HepG2 (cell line): ENCODE results near the gene OIT3. TPM values are rescaled to one million over a fixed set of nuclear protein-coding genes. Genes with fewer than 3 reads are reported as not detected.

ENCODE experiments used
- ATAC-seq: fragments of 200-7000 bp; cut with Tn5 transposase; 3 replicates; pipeline ENCODE4 v1.9.1; 2020; ENCODE audit warnings: mild to moderate bottlenecking, moderate library complexity
- Bru-seq: library from RNA; stranded (reverse); fragments of 400-500 nt; gene quantifications from one replicate; lab custom pipeline; 2021; lab: Mats Ljungman, UMichigan
- BruChase-seq, 2 experiments: library from RNA; stranded (reverse); fragments of 400-500 nt; gene quantifications; one replicate each; lab custom pipeline; 2021; lab: Mats Ljungman, UMichigan
- BruUV-seq: library from RNA; stranded (reverse); fragments of 400-500 nt; replicated peaks from 2 replicates; lab custom pipeline; 2021; lab: Mats Ljungman, UMichigan
- CTCF ChIA-PET: fragments of 300-600 bp; formaldehyde crosslinking; extraction: SDS; loops from one replicate; lab custom pipeline; 2021; ENCODE audit warnings: low total read pairs, inconsistent platforms, low intra/inter-chr PET ratio; lab: Yijun Ruan, JAX
- POLR2A ChIA-PET: fragments of 350-600 bp; sonication (Branson Sonifier 250); formaldehyde crosslinking; loops from one replicate; lab custom pipeline; 2020; ENCODE audit warnings: antibody characterized with exemption, inconsistent platforms; lab: Yijun Ruan, JAX
- DNase-seq: peaks from one replicate; pipeline ENCODE4 v3.0.0-alpha.2; 2015; ENCODE audit warnings: low spot score
- FAIRE-seq: peaks from 3 replicates; lab custom pipeline; 2011; peaks lifted over from hg19 to GRCh38; lab: Jason Lieb, UNC
- H2AFZ ChIP-seq: one replicate; pipeline ENCODE4 v1.6.1; 2011; ENCODE audit warnings: low read length, inconsistent platforms
- H3K27ac ChIP-seq: fragments of 300-600 bp; 3 replicates; pipeline ENCODE4 v1.8.0; 2011; ENCODE audit warnings: mixed run types, mild to moderate bottlenecking, mixed read lengths, low read length, inconsistent platforms; ENCODE audit not compliant: insufficient read depth; ENCODE audit errors: extremely low read length
- H3K27me3 ChIP-seq, 2 experiments: fragments of 200-600 bp in 1 of 2; 2 replicates in 1 of 2; 3 replicates in 1 of 2; pipeline versions ENCODE4 v1.6.0 to v1.8.0; 2011; ENCODE audit warnings: low read length in 2 of 2, mild to moderate bottlenecking in 2 of 2, moderate library complexity in 2 of 2, inconsistent platforms in 1 of 2; ENCODE audit not compliant: insufficient read depth in 2 of 2, control insufficient read depth in 1 of 2
- H3K36me3 ChIP-seq, 2 experiments: fragments of 200-600 bp in 1 of 2; replicated peaks in 1 of 2; 2 replicates in 1 of 2; 3 replicates in 1 of 2; pipeline versions ENCODE4 v1.5.1 to v1.8.0; 2011; ENCODE audit warnings: low read length in 2 of 2, inconsistent platforms in 1 of 2; ENCODE audit not compliant: insufficient read depth in 2 of 2, control insufficient read depth in 1 of 2
- H3K4me1 ChIP-seq: 2 replicates; pipeline ENCODE4 v1.5.1; 2012; ENCODE audit warnings: low read length, inconsistent platforms; ENCODE audit not compliant: insufficient read depth
- H3K4me2 ChIP-seq: 2 replicates; pipeline ENCODE4 v1.6.0; 2011; ENCODE audit warnings: low read depth, low read length, inconsistent platforms
- H3K4me3 ChIP-seq, 3 experiments: fragments of 200-600 bp in 1 of 3; sonication (generic), shearing (Covaris generic) in 1 of 3; replicated peaks in 1 of 3; 2 replicates each; pipeline ENCODE4 v1.5.1; 2011 to 2016; ENCODE audit warnings: low read length in 3 of 3, inconsistent platforms in 2 of 3, low read depth in 2 of 3, mild to moderate bottlenecking in 2 of 3, control low read depth in 1 of 3, mixed read lengths in 1 of 3; ENCODE audit not compliant: insufficient read depth in 1 of 3
- H3K79me2 ChIP-seq: one replicate; pipeline ENCODE4 v1.6.1; 2011; ENCODE audit warnings: low read length, inconsistent platforms; ENCODE audit not compliant: insufficient read depth
- H3K9ac ChIP-seq: 2 replicates; pipeline ENCODE4 v1.6.0; 2011; ENCODE audit warnings: mild to moderate bottlenecking, low read depth, low read length, inconsistent platforms; ENCODE audit not compliant: insufficient read depth
- H3K9me3 ChIP-seq: 2 replicates; pipeline ENCODE4 v1.5.1; 2012; ENCODE audit warnings: mild to moderate bottlenecking, low read length
- H4K20me1 ChIP-seq: 2 replicates; pipeline ENCODE4 v1.6.0; 2011; ENCODE audit warnings: inconsistent platforms, mild to moderate bottlenecking, low read length, moderate library complexity; ENCODE audit not compliant: insufficient read depth
- CSRNP2 ChIP-seq: sonication (generic); formaldehyde crosslinking; conservative IDR thresholded peaks from 2 replicates; pipeline ENCODE4 v1.8.0; 2022; ENCODE audit warnings: low read depth, missing genetic modification reagents
- FOXC1 ChIP-seq: sonication (generic); formaldehyde crosslinking; IDR thresholded peaks from 2 replicates; pipeline ENCODE4 v1.8.0; 2022; ENCODE audit warnings: mild to moderate bottlenecking, missing genetic modification reagents, borderline replicate concordance
- FOXO4 ChIP-seq: sonication (generic); formaldehyde crosslinking; conservative IDR thresholded peaks from 2 replicates; pipeline ENCODE4 v1.8.1; 2023; ENCODE audit warnings: missing genetic modification reagents
- SNAPC4 ChIP-seq: sonication (generic); formaldehyde crosslinking; IDR thresholded peaks from 2 replicates; pipeline ENCODE4 v1.4.0; 2020; ENCODE audit warnings: mild to moderate bottlenecking, missing genetic modification reagents
- SOX13 ChIP-seq, 3 experiments: fragments of 450-650 bp in 1 of 3; sonication (generic) in 1 of 3; formaldehyde crosslinking in 1 of 3; IDR thresholded peaks in 2 of 3; conservative IDR thresholded peaks in 1 of 3; 2 replicates each; pipeline versions ENCODE4 v1.5.0 to v1.6.1; 2016 to 2020; ENCODE audit warnings: antibody characterized with exemption in 1 of 3, mild to moderate bottlenecking in 1 of 3, missing compliant biosample characterization in 1 of 3, missing genetic modification reagents in 1 of 3, moderate library complexity in 1 of 3
- TFE3 ChIP-seq: IDR thresholded peaks from 2 replicates; pipeline ENCODE4 v1.6.1; 2016
- ZC3H13 ChIP-seq: sonication (generic); formaldehyde crosslinking; IDR thresholded peaks from 2 replicates; pipeline ENCODE4 v1.8.1; 2023; ENCODE audit warnings: mild to moderate bottlenecking, missing genetic modification reagents, moderate library complexity
- WGBS: methylation state at CpG from one replicate; pipeline ENCODE4 v1.1.6; 2017; ENCODE audit warnings: low lambda C conversion rate; 5-methylcytosine and 5-hydroxymethylcytosine counted together
- in situ Hi-C: cut with HindIII; loops from 2 replicates; pipeline ENCODE4 v1.10.0; 2017; ENCODE audit warnings: low pct_unique_long_range_greater_than_20kb; ENCODE audit not compliant: extremely low pct_ligation_motif_present
- intact Hi-C: fragments of 100-400 bp; cut with micrococcal nuclease; formaldehyde crosslinking; loops from one replicate; pipeline ENCODE4 v1.10.0; 2022; ENCODE audit not compliant: unreplicated experiment
- long read RNA-seq, 2 experiments: library from RNA in 1 of 2; library from polyadenylated mRNA in 1 of 2; stranded (forward) in 1 of 2; unstranded in 1 of 2; transcript quantifications; one replicate each; pipeline ENCODE4 v2.0.0, GENCODE V29; 2019 to 2022
- polyA minus RNA-seq, 3 experiments: library from RNA; depleted of rRNA, polyadenylated mRNA; stranded (reverse); fragments of >200 nt; gene quantifications; 2 replicates each; pipeline ENCODE4 v1.2.3, GENCODE V29; 2011; ENCODE audit warnings: low replicate concordance in 1 of 3
- polyA plus RNA-seq, 8 experiments: library from polyadenylated mRNA; depleted of rRNA in 3 of 8; stranded (reverse) in 7 of 8; unstranded in 1 of 8; fragments of >200 nt; fragmentation: Illumina TruSeq in 4 of 8; extraction: Trizol in 4 of 8; gene quantifications; 2 replicates each; pipeline versions ENCODE4 v1.2.1 to v1.2.3, GENCODE V29; 2011 to 2016; ENCODE audit warnings: low read depth in 4 of 8, missing spikeins in 1 of 8, mixed read lengths in 1 of 8; ENCODE audit not compliant: insufficient read depth in 1 of 8
- total RNA-seq, 5 experiments: library from RNA; depleted of rRNA; stranded (reverse); fragments of >200 nt; fragmentation: Illumina TruSeq; extraction: Trizol; gene quantifications; 2 replicates each; pipeline ENCODE4 v1.2.3, GENCODE V29; 2016; ENCODE audit warnings: low read depth in 1 of 5

OIT3 gene
- not detected in 2 replicates for total RNA-seq (2016; rRNA removed; fragmentation: Illumina TruSeq; extraction: Trizol)
- not detected in 2 replicates for total RNA-seq (2016; cell fraction: cytosol; rRNA removed; fragmentation: Illumina TruSeq; extraction: Trizol; ENCODE audit: low read depth)
- not detected in 2 replicates for total RNA-seq (2016; cell fraction: insoluble cytoplasmic fraction; rRNA removed; fragmentation: Illumina TruSeq; extraction: Trizol)
- not detected in 2 replicates for total RNA-seq (2016; cell fraction: membrane; rRNA removed; fragmentation: Illumina TruSeq; extraction: Trizol)
- total RNA-seq (2016; cell fraction: nucleus; rRNA removed; fragmentation: Illumina TruSeq; extraction: Trizol): not detected in 2 replicates
- not detected in 2 replicates for polyA plus RNA-seq (2011; rRNA removed)
- polyA plus RNA-seq (2011; cell fraction: cytosol; rRNA removed): not detected in 2 replicates
- polyA plus RNA-seq (2011; cell fraction: nucleus; rRNA removed): not detected in 2 replicates
- polyA plus RNA-seq (2012): 0.52 and 0.79 TPM in 2 replicates
- not detected in 2 replicates for polyA plus RNA-seq (2016; cell fraction: cytosol; fragmentation: Illumina TruSeq; extraction: Trizol; ENCODE audit: low read depth)
- not detected in 2 replicates for polyA plus RNA-seq (2016; cell fraction: insoluble cytoplasmic fraction; fragmentation: Illumina TruSeq; extraction: Trizol; ENCODE audit: low read depth)
- polyA plus RNA-seq (2016; cell fraction: membrane; fragmentation: Illumina TruSeq; extraction: Trizol; ENCODE audit: low read depth): not detected in 2 replicates
- not detected in 2 replicates for polyA plus RNA-seq (2016; cell fraction: nucleus; fragmentation: Illumina TruSeq; extraction: Trizol; ENCODE audit: insufficient read depth, low read depth)
- 0.26 and 0.40 TPM in 2 replicates for polyA minus RNA-seq (2011; rRNA and poly(A)+ RNA removed; ENCODE audit: low replicate concordance)
- not detected in 2 replicates for polyA minus RNA-seq (2011; cell fraction: cytosol; rRNA and poly(A)+ RNA removed)
- polyA minus RNA-seq (2011; cell fraction: nucleus; rRNA and poly(A)+ RNA removed): not detected in 2 replicates
- Bru-seq, nascent RNA: percentile 20 among the genes with signal in this experiment
- BruChase-seq, experiment 1, labeled RNA remaining after a 6-hour chase: percentile 25 among the genes with signal in this experiment
- percentile 24 among the genes with signal in this experiment for BruChase-seq, experiment 2, labeled RNA remaining after a 2-hour chase
- long read RNA-seq, experiment 1: 0 reads
- long read RNA-seq, experiment 2: 0 reads

- Histone ChIP-seq H3K27me3 (no peaks in the 10 kb centered on the region; a peak in 2 of 5 replicates), H2AFZ (no peak within 1 kb of the TSS), H3K4me2 (no peak within 1 kb of the TSS), H3K4me1 (peaks cover 24% of the 10 kb centered on the region), H3K79me2 (no peaks in the 10 kb centered on the region), H3K27ac (peak within 1 kb of the TSS; percentile 28), H3K9ac (no peak within 1 kb of the TSS), H3K9me3 (no peaks in the 10 kb centered on the region), H4K20me1 (no peaks in the 10 kb centered on the region), H3K4me3 (no peak within 1 kb of the TSS), H3K36me3 (no peaks in the 10 kb centered on the region)
- POLR2A ChIA-PET: interaction anchor here (0.7 kb wide), 1 partner anchor 203 kb away, joined by 3 read pairs; no protein-coding TSS in a partner anchor
- 37% methylated on average over 4 of the region's 4 CpGs for WGBS
- CTCF ChIA-PET: no interaction called here
- in situ Hi-C loops: no loop called here
- intact Hi-C loops: no loop called here
- no peak for FAIRE-seq
- DNase-seq: no peak
- no peak for ATAC-seq
- no TSS peak for BruUV-seq
- TF ChIP-seq FOXO4 (CRISPR knock-in tag) (no peak), FOXC1 (CRISPR knock-in tag) (no peak), TFE3 (CRISPR knock-in tag) (no peak), CSRNP2 (no peak), SOX13 (IDR thresholded peaks at IDR 0.05) (no peak), SOX13 (CRISPR knock-in tag; conservative IDR thresholded peaks at IDR 0.05 in 1 of 2, IDR thresholded peaks at IDR 0.05 in 1 of 2) (no peak), SNAPC4 (no peak), ZC3H13 (no peak)
Measured at GRCh38 chr10:72893136-72893798, at the start of gene OIT3. TSS of gene OIT3 (plus strand) at chr10:72893739. CDS start at chr10:72893799, 60 bp downstream.
